ENCODE measurements around the gene NUCKS1. TPM values are rescaled to one million over a fixed set of nuclear protein-coding genes. Genes with fewer than 3 reads are reported as not detected.

Gene NUCKS1
- total RNA-seq, 1 donor from 2014 or later: 340 TPM

DNA sequence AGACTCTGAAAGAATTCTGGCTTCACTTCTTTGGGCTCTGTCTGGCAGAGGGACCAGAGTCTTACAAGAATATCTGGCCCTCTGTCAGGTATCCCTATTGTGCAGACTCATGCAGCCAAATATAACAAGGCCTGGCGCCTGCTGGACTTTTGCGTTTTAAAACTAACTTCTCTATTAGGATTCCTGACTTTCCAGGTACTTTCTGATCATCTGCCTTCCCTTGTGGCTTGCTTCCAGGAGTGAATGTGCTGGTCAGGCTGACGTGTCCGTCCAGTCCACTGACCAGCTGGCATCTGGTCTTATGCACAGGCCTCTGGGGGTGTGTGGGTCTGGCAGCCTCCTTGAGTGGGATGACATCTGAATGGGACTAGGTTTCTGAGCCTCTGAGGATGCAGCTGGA is 33.9 kb upstream of the NUCKS1 start:
- no peaks in the 10 kb centered on the region for H3K36me3 Mint-ChIP-seq
- no peaks in the 10 kb centered on the region for H3K4me1 Mint-ChIP-seq (ENCODE audit: unreplicated experiment)
- no peaks in the 10 kb centered on the region for H3K9me3 Mint-ChIP-seq
- no peaks in the 10 kb centered on the region for H3K27me3 Mint-ChIP-seq
- H3K27ac Mint-ChIP-seq: no peak overlapping the region
- DNase-seq (ENCODE audit: extremely low spot score, unreplicated experiment): no peak
- TF ChIP-seq, protein P1, sequence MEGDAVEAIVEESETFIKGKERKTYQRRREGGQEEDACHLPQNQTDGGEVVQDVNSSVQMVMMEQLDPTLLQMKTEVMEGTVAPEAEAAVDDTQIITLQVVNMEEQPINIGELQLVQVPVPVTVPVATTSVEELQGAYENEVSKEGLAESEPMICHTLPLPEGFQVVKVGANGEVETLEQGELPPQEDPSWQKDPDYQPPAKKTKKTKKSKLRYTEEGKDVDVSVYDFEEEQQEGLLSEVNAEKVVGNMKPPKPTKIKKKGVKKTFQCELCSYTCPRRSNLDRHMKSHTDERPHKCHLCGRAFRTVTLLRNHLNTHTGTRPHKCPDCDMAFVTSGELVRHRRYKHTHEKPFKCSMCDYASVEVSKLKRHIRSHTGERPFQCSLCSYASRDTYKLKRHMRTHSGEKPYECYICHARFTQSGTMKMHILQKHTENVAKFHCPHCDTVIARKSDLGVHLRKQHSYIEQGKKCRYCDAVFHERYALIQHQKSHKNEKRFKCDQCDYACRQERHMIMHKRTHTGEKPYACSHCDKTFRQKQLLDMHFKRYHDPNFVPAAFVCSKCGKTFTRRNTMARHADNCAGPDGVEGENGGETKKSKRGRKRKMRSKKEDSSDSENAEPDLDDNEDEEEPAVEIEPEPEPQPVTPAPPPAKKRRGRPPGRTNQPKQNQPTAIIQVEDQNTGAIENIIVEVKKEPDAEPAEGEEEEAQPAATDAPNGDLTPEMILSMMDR (conservative IDR thresholded peaks at IDR 0.05): no peak
- H3K4me3 Mint-ChIP-seq: no peak overlapping the region

DNA sequence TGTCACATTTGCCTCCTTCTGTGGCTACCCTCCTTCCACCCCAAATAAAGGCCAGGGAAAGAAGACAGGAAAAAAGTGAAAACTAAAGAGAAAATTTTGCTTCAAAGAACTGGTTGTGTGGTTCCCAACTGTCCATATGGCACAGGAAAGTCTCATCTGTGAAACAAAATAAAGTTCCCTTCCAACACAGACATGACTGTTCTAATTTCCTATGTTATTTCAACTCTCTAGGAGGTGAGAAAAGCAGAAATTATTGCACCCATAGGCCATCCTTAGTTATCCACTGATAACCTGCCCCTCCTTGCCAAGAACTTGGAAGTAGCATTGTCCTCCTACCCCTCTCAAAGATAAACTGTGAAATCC is 33.4 kb upstream of the NUCKS1 start:
- H3K4me3 Mint-ChIP-seq: no peak overlapping the region
- TF ChIP-seq, protein P1 (conservative IDR thresholded peaks at IDR 0.05): no peak

DNA sequence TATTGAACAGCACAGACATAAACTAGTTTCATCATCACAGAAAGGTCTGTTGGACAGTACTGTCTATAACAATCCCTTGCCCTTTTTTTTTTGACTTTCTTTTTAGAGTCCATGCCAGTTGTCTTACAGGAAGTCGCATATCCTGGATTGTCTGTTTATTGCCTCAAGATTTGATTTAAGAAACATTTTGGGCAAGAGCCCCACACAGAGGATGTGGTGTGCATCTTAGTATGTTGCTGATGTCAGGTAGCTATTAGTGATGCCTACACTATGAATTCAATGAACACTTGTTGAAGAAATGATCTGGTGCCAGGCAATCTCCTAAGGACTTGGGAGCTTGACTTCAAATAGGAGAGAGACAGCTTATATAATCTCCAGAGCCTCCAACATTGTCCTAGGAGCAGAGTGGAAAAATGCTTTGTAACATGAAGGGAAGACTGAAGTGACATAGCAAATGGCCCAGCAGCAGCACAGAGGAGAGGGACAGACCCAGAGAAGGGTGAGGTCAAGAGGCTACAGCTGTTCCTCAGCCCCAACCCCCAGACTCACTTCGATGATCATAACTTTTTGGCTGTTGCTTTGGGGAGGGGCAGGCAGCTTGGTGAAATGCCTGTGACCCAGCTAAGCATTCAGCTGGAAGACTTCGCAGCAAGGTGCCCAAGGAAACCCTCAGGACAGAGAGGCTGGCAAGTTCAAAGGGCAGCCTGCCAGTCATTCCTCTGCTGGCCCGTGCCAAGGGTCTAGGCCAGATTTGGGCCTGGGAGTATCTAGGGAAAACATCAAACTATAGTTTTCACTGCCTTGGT is 32.8 kb upstream of the NUCKS1 start:
- DNase-seq (ENCODE audit: extremely low spot score, unreplicated experiment): no peak
- TF ChIP-seq, protein P1 (conservative IDR thresholded peaks at IDR 0.05): no peak
- Mint-ChIP-seq H3K36me3 (no peaks in the 10 kb centered on the region), H3K4me1 (ENCODE audit: unreplicated experiment) (no peaks in the 10 kb centered on the region), H3K27me3 (no peaks in the 10 kb centered on the region), H3K9me3 (no peaks in the 10 kb centered on the region), H3K27ac (no peak overlapping the region), H3K4me3 (no peak overlapping the region)

More for the DNA sequence above, 33.4 kb upstream of the NUCKS1 start:
- Mint-ChIP-seq H3K27me3 (no peaks in the 10 kb centered on the region), H3K36me3 (no peaks in the 10 kb centered on the region), H3K4me1 (ENCODE audit: unreplicated experiment) (no peaks in the 10 kb centered on the region), H3K9me3 (no peaks in the 10 kb centered on the region), H3K27ac (no peak overlapping the region)
- no peak for DNase-seq (ENCODE audit: extremely low spot score, unreplicated experiment)

DNA sequence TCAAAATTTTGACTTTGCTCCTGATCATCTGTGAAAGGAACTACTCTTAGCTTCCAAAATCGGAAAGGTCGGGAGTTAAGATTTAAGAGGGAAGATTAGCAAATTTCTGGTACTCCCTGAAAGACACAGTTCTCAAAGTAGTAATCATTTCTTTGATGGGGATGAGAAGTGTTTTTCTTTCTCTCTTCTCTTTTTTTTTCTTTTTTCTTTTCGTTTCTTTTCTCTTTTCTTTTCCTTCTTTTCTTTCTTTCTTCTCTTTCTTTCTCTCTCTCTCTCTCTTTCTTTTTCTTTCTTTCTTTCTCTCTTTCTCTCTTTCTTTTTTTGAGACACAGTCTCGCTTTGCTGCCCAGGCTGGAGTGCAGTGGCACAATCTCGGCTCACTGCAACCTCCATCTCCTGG is 30.4 kb upstream of the NUCKS1 start:
- Mint-ChIP-seq H3K36me3 (no peaks in the 10 kb centered on the region), H3K4me1 (ENCODE audit: unreplicated experiment) (peaks cover 4% of the 10 kb centered on the region), H3K4me3 (no peak overlapping the region), H3K9me3 (no peaks in the 10 kb centered on the region), H3K27me3 (peaks cover 2% of the 10 kb centered on the region), H3K27ac (no peak overlapping the region)
- DNase-seq (ENCODE audit: extremely low spot score, unreplicated experiment): no peak
- TF ChIP-seq, protein P1 (conservative IDR thresholded peaks at IDR 0.05): no peak

DNA sequence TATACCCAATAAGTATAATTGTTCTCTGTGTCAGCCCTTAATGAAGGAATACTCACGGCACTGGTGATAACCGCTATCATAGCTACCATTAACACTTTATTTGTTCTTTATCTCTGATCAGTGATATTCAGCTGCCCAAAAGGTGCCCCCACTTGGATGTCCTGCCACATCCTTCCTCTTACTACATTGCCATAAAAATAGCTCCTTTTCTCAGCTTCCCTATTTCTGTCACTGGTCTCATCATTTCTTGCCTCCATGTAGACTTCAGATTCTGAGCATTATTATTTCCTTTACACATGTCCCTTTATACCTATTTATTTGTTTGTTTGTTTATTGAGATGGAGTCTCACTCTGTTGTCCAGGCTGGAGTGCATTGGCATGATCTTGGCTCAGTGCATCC is 28.0 kb upstream of the NUCKS1 start:
- Mint-ChIP-seq H3K27ac (no peak overlapping the region), H3K4me3 (no peak overlapping the region), H3K4me1 (ENCODE audit: unreplicated experiment) (peaks cover 10% of the 10 kb centered on the region), H3K27me3 (peaks cover 21% of the 10 kb centered on the region), H3K9me3 (no peaks in the 10 kb centered on the region), H3K36me3 (no peaks in the 10 kb centered on the region)
- no peak for DNase-seq (ENCODE audit: extremely low spot score, unreplicated experiment)
- TF ChIP-seq, protein P1 (conservative IDR thresholded peaks at IDR 0.05): no peak

Data from type B pancreatic cell (in vitro differentiated cells).